Measurements from ENCODE around the gene ZNF629. TPM values are rescaled to one million over a fixed set of nuclear protein-coding genes. Genes with fewer than 3 reads are reported as not detected.

ZNF629 gene
- total RNA-seq, 1 experiment from 2014 or later, result 15.9 TPM

- no peak for DNase-seq (ENCODE audit: low read depth)
These were observed 19.1 kb downstream of the ZNF629 start for GRCh38 chr16:30767767-30768465.

GRCh38 chr16:30766933-30767284, 20.1 kb downstream of the ZNF629 start:
- no peak for DNase-seq (ENCODE audit: low read depth)

GRCh38 chr16:30766206-30766932, 20.6 kb downstream of the ZNF629 start:
- no peak for DNase-seq (ENCODE audit: low read depth)

GRCh38 chr16:30764816-30765465, 22.1 kb downstream of the ZNF629 start:
- DNase-seq (ENCODE audit: low read depth), result no peak

GRCh38 chr16:30764086-30764485, 22.9 kb downstream of the ZNF629 start:
- no peak for DNase-seq (ENCODE audit: low read depth)

- no peak for DNase-seq (ENCODE audit: low read depth)
These were observed 23.8 kb downstream of the ZNF629 start for GRCh38 chr16:30762991-30763725.

GRCh38 chr16:30761928-30762902, 24.8 kb downstream of the ZNF629 start, which contains the start of the genes CFAP119 and RNF40:
Gene CFAP119, minus strand, starts transcription at chr16:30762062. Its CDS starts 314 bp downstream, at chr16:30761748.
Gene RNF40, plus strand, starts transcription at chr16:30762322. Its CDS starts 224 bp downstream, at chr16:30762546.
- peak; percentile 99 for DNase-seq (ENCODE audit: low read depth)

GRCh38 chr16:30761427-30761927, 25.5 kb downstream of the ZNF629 start:
- DNase-seq (ENCODE audit: low read depth), result peak; percentile 41

- DNase-seq (ENCODE audit: low read depth), result no peak
These were observed 26.2 kb downstream of the ZNF629 start for GRCh38 chr16:30760577-30761426.

- no peak for DNase-seq (ENCODE audit: low read depth)
These were observed 26.9 kb downstream of the ZNF629 start for GRCh38 chr16:30760001-30760559.

GRCh38 chr16:30758988-30759491, 28.0 kb downstream of the ZNF629 start:
- DNase-seq (ENCODE audit: low read depth), result no peak

- DNase-seq (ENCODE audit: low read depth), result no peak
These were observed 29.7 kb downstream of the ZNF629 start for GRCh38 chr16:30757316-30757715.

GRCh38 chr16:30756781-30757100, 30.3 kb downstream of the ZNF629 start:
- DNase-seq (ENCODE audit: low read depth), result no peak

GRCh38 chr16:30755955-30756780, 30.8 kb downstream of the ZNF629 start:
- DNase-seq (ENCODE audit: low read depth), result no peak

GRCh38 chr16:30753596-30753995, 33.4 kb downstream of the ZNF629 start:
- no peak for DNase-seq (ENCODE audit: low read depth)

- no peak for DNase-seq (ENCODE audit: low read depth)
These were observed 36.0 kb downstream of the ZNF629 start for GRCh38 chr16:30750876-30751465.

- DNase-seq (ENCODE audit: low read depth), result no peak
These were observed 36.8 kb downstream of the ZNF629 start for GRCh38 chr16:30750201-30750600.
